Adipose tissue (tissue), 3 donors: ENCODE data around the gene ADCYAP1R1. TPM values are rescaled to one million over a fixed set of nuclear protein-coding genes. Genes with fewer than 3 reads are reported as not detected.

Source experiments
- H3K27ac ChIP-seq: one replicate; pipeline ENCODE4 v1.5.1; 2013; ENCODE audit warnings: low read depth, low read length
- WGBS, 3 donors: extraction: QIAGEN DNeasy Blood & Tissue Kit; methylation state at CpG; one replicate each; pipeline ENCODE4 v1.1.7; 2013; 5-methylcytosine and 5-hydroxymethylcytosine counted together
- polyA plus RNA-seq, 3 donors: library from polyadenylated mRNA; stranded (reverse); fragments of 200-250 nt; gene quantifications; one replicate each; pipeline ENCODE4 v1.2.3, GENCODE V29; 2013
- donor health status: healthy with polysubstance abuse.
- donor health status: Bipolar disorder and iron deficiency.
- donor health status: healthy.

The ADCYAP1R1 gene
- polyA plus RNA-seq, 3 donors, result 0.90 to 30.8 (median 3.7) TPM

GRCh38 chr7:31061185-31061584, 9.1 kb downstream of the ADCYAP1R1 start:
- WGBS, 3 donors, result 63 to 81% (median 71%) methylated on average over 5 of the region's 5 CpGs
- H3K27ac ChIP-seq, result no peak overlapping the region

DNA sequence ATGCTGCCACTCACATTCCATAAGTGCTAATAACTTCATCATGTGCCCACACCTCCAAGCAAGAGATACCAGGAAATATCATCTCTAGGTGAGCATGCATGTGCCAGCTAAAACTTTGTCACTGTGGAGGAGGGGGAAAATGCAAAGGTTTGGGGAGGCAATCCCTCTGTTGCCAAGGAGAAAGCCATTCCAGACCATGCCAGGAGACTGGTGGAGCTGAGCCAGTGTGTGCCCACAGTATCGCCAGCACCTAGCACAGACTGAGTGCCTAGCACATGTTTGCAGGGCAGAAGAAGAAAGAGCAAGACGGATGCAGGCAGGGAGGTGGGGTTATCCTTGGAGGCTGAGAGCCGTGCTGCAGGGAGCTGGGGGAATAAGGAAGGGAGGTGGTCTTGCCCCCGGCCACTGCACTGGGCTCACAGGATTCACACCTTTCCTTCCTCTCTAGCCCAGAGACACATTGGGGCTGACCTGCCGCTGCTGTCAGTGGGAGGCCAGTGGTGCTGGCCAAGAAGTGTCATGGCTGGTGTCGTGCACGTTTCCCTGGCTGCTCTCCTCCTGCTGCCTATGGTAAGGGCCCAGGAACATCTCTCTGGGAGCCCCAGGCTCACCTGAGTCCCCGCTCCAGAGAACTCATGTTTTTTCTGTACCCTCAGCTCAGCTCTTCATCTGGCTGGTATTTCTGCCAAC, 10.8 kb downstream of the ADCYAP1R1 start:
- no peak overlapping the region for H3K27ac ChIP-seq
- WGBS, 3 donors, result 64 to 82% (median 79%) methylated on average over 8 of the region's 8 CpGs

GRCh38 chr7:31065021-31065593, 13.0 kb downstream of the ADCYAP1R1 start:
- H3K27ac ChIP-seq, result no peak overlapping the region
- WGBS, 3 donors, result 46 to 64% (median 62%) methylated on average over 6 of the region's 6 CpGs

- WGBS, 3 donors, result 80 to 96% (median 95%) methylated on average over 7 of the region's 7 CpGs
These were observed 13.7 kb downstream of the ADCYAP1R1 start for GRCh38 chr7:31065840-31066239.

GRCh38 chr7:31066516-31067130, 14.5 kb downstream of the ADCYAP1R1 start:
- 67 to 70% (median 68%) methylated on average over 4 of the region's 4 CpGs for WGBS, 3 donors

More at GRCh38 chr7:31065840-31066239, 13.7 kb downstream of the ADCYAP1R1 start:
- no peak overlapping the region for H3K27ac ChIP-seq

GRCh38 chr7:31067491-31067890, 15.4 kb downstream of the ADCYAP1R1 start:
- WGBS, 3 donors, result 66 to 85% (median 76%) methylated on average over 3 of the region's 3 CpGs

More at GRCh38 chr7:31066516-31067130, 14.5 kb downstream of the ADCYAP1R1 start:
- H3K27ac ChIP-seq, result no peak overlapping the region

GRCh38 chr7:31068006-31068675, 16.0 kb downstream of the ADCYAP1R1 start:
- WGBS, 3 donors, result 88 to 90% (median 89%) methylated on average over 16 of the region's 16 CpGs
- H3K27ac ChIP-seq, result no peak overlapping the region

More at GRCh38 chr7:31067491-31067890, 15.4 kb downstream of the ADCYAP1R1 start:
- H3K27ac ChIP-seq, result no peak overlapping the region

GRCh38 chr7:31069860-31070555, 17.9 kb downstream of the ADCYAP1R1 start:
- 66 to 76% (median 67%) methylated on average over 4 of the region's 4 CpGs for WGBS, 3 donors
- H3K27ac ChIP-seq, result no peak overlapping the region

GRCh38 chr7:31070991-31071644, 19.0 kb downstream of the ADCYAP1R1 start:
- 66 to 75% (median 71%) methylated on average over 8 of the region's 8 CpGs for whole genome bisulfite sequencing, 3 donors

DNA sequence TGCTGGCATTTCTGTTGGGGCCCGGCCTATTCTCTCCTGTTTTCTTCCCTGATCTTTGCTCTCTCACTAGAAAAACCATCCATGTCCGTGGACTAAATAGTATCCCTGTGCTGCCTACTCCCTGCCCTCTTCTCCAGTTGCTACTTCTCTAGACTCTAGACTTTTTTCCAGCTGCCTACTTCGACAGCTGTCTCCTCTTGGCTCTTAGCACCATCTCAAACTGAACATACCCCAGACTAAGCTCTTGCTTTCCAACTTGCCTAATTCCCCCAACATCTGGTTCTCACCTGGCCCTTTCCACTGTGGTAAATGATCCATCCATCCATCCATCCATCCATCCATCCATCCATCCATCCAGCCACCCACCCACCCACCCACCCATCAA, 19.5 kb downstream of the ADCYAP1R1 start:
- no peak overlapping the region for H3K27ac ChIP-seq
- 52 to 57% (median 53%) methylated on average over 3 of the region's 3 CpGs for WGBS, 3 donors

More at GRCh38 chr7:31070991-31071644, 19.0 kb downstream of the ADCYAP1R1 start:
- no peak overlapping the region for H3K27ac ChIP-seq

DNA sequence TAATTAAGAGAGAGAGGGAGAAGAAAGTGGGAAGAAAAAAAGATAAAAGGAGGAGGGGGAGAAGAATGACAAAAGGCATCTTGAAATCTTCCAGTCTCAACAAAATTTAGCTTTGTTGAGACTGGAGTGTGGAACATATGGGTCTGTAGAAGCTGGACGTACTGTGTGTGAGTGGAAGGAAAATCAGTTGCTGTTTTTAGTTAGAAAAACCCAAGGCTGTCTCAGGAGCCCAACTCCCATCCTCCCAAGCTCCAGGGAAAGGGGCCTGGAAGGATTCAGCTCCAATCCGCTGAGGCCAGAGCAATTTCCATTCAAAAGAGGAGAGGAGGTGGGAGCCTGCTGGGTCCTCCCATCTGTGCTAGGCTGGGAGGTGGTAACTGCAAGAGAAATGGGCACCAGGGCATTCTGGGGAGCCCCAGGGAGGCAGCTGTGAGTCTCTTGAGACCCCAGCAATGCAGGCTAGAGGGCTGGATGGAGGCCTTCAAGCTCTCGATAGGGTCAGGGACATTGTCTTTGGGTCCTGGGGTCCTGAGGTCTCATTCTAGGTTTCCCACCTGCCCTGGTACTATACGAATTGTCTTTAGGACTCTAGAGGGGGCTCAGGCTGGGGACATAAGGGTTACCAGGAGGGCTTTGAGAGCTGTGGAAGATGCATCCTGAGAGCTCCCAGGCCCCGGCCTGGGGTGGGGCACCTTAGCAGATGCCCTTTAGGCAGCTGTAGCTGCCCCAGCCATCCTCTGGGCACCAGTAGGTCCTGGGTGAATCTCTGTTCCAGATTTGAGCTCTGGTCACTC, 21.4 kb downstream of the ADCYAP1R1 start:
- 80 to 88% (median 81%) methylated on average over 5 of the region's 5 CpGs for WGBS, 3 donors
- H3K27ac ChIP-seq, result no peak overlapping the region

DNA sequence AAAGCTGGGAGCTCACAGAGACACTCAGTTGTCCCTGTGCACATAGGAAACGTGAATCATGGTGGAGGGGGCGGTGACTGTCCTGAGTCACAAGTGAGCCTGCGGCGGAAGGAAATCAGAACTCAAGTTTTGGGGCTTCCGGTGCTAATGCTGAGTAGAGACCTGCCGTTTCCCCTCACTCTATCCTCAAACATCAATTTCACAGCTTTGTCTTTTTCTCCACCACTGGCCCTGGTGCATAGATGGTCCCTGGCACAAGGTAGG, 21.9 kb downstream of the ADCYAP1R1 start:
- H3K27ac ChIP-seq, result no peak overlapping the region
- 68 to 85% (median 78%) methylated on average over 6 of the region's 6 CpGs for WGBS, 3 donors

DNA sequence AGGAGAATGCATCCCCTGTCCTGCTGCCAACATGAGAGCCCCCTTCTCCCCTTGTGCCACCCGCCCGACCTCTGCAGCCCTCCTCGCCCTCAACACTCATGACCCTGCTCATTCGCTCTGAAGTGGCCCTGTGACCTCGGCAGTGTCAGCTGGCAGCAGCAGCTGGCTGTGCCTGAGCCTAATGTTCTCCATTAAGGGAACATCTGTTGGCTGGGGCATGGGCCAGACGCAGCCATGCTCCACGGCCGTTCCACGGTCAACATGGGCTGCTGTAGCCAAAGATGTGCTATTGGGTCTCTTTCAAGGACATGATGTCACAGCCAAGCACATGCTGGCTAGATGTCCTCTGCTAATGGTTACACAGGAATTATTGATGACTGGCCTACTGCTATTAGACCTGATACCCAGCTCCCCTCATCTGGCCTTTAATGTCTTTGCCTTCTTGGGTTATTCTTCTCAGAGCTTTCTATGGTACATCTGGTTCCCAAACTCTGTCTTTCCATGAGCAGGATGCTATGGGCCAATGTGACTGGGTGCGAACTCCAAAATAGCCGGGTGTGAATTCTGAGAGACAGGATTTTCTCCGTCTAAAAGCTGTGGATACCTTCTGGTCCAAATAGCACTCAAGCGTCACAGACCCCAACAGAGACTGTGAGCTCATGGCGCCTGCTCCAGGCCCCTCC, 22.4 kb downstream of the ADCYAP1R1 start:
- H3K27ac ChIP-seq, result peak overlapping the region; percentile 10
- 78 to 81% (median 79%) methylated on average over 14 of the region's 14 CpGs for WGBS, 3 donors

DNA sequence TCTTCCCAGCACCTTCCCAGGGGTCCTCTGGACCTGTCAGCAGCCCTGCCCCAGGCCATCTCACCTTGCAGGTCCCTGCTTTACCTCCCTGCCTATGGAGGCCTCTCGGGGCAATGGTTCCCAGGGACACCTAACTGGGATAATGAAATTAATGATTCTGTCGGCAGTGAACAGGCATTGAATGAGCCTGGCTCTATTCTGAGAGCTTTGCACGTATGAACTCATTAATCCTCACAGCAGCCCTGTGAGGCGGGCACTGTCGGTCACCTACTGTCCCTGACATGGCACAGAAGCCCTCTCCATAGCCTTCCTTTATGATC, 22.9 kb downstream of the ADCYAP1R1 start:
- WGBS, 3 donors, result 75 to 91% (median 91%) methylated on average over 5 of the region's 5 CpGs
- H3K27ac ChIP-seq, result peak overlapping the region; percentile 10

DNA sequence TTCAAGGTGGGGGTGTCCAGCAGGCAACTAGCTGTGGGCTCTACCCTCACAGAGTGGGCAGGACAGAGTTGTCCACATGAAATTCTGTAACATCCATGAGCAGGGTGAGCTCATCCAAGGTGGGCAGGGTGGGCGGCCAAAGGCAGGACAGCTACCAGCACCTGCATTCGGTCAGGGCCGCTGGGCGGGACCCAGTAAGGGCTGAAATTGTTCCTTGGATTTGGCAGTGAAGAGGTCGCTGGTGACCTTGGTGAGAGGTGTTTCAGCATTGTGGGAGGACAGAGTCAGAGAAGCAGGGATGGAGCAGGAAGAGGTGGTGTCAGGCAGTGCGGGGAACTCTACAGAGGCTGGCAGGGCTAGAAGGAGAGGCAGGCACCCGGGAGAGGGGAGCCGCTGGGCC, 23.9 kb downstream of the ADCYAP1R1 start:
- H3K27ac ChIP-seq, result no peak overlapping the region
- 75 to 92% (median 85%) methylated on average over 8 of the region's 8 CpGs for WGBS, 3 donors

DNA sequence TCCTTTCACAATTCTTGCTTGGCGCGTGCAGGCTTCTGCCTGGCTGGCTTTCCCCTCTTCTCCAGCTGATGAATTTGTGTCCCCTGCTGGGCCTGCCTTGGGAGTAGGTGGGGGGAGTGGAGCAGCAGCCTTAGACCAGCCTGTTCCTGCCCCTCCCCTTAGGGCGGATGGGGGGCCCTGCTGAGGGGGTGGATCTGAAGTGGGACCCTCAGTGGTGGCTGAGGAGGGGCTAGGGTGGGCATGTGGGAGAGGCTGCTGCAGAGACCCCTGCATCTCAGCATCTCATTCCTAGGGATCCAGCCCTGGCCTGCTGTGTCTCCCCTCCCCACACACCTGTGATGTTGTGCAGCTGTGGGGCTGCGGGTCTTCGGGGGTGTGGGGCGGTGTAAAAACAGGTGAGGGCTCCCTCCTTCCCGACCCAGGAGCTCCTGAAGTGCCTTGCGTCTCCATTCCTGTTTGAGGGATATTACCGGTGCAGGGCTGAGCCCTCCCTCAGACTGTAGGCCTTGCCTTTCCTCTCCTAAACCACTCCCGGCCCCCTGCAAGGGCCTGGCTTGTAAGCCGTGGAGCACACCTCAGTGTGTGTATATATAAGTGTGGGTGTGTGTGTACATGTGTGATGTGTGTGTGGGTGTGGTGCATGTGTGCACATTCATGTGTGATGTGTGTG, 24.7 kb downstream of the ADCYAP1R1 start:
- H3K27ac ChIP-seq, result no peak overlapping the region
- 72 to 85% (median 84%) methylated on average over 11 of the region's 11 CpGs for WGBS, 3 donors
